Stimulated activated CD8-positive, alpha-beta memory T cell treated with anti-CD3 and anti-CD28 coated beads, Interleukin-15, amount 100 ng/mL, for 1 hour (primary cell): ENCODE data around the gene INKA1.
"Not testable (repeated sequence)": the region's sequence is repeated elsewhere in the genome, so short reads cannot be mapped to it uniquely, and the experiment has no call there.

Experiments used
- DNase-seq: peaks from one replicate; pipeline ENCODE4 v3.0.0-alpha.2; 2020; ENCODE audit warnings: low read depth

Gene INKA1

GRCh38 chr3:49802719-49803464 lies at the start of gene INKA1:
Gene INKA1, plus strand, starts transcription at chr3:49803261. Its CDS starts 132 bp downstream, at chr3:49803393.
- DNase-seq: peak; percentile 85

- DNase-seq: no peak
These were observed 48.5 kb upstream of the INKA1 start for GRCh38 chr3:49754536-49754935.

- no peak for DNase-seq
These were observed 47.0 kb upstream of the INKA1 start for GRCh38 chr3:49756036-49756435.

GRCh38 chr3:49757197-49757596 lies 45.9 kb upstream of the INKA1 start:
- no peak for DNase-seq

- DNase-seq: no peak
These were observed 43.8 kb upstream of the INKA1 start for GRCh38 chr3:49759226-49759625.

GRCh38 chr3:49761661-49762060 lies 41.4 kb upstream of the INKA1 start:
- no peak for DNase-seq

- DNase-seq: no peak
These were observed 39.1 kb upstream of the INKA1 start for GRCh38 chr3:49763981-49764380.

- DNase-seq: no peak
These were observed 33.7 kb upstream of the INKA1 start for GRCh38 chr3:49769286-49769915.

GRCh38 chr3:49769926-49770325 lies 33.1 kb upstream of the INKA1 start:
- no peak for DNase-seq

- no peak for DNase-seq
These were observed 31.6 kb upstream of the INKA1 start for GRCh38 chr3:49771340-49771938.

GRCh38 chr3:49772703-49773102 lies 30.4 kb upstream of the INKA1 start:
- DNase-seq: no peak

GRCh38 chr3:49775538-49775937 lies 27.5 kb upstream of the INKA1 start:
- no peak for DNase-seq

GRCh38 chr3:49776101-49776500 lies 27.0 kb upstream of the INKA1 start:
- DNase-seq: not testable (repeated sequence)

GRCh38 chr3:49779358-49780079 lies 23.5 kb upstream of the INKA1 start:
- DNase-seq: no peak

- DNase-seq: no peak
These were observed 22.7 kb upstream of the INKA1 start for GRCh38 chr3:49780080-49780974.

- not testable (repeated sequence) for DNase-seq
These were observed 22.1 kb upstream of the INKA1 start for GRCh38 chr3:49780975-49781365.

GRCh38 chr3:49781415-49782199 lies 21.5 kb upstream of the INKA1 start:
- no peak for DNase-seq

GRCh38 chr3:49782277-49782676 lies 20.8 kb upstream of the INKA1 start:
- not testable (repeated sequence) for DNase-seq

- DNase-seq: no peak
These were observed 17.3 kb upstream of the INKA1 start for GRCh38 chr3:49785565-49786356.
